ENCODE data around the gene OPA3. TPM values are rescaled to one million over a fixed set of nuclear protein-coding genes. Genes with fewer than 3 reads are reported as not detected.

The OPA3 gene
- total and polyA plus RNA-seq, 5 donors, result 17.5 to 27.6 (median 23.2) TPM

GRCh38 chr19:45499196-45500180 lies 85.1 kb downstream of the OPA3 start:
- H3K27ac ChIP-seq (ENCODE audit: low read length), result no peak overlapping the region
- intact Hi-C loops (cut with DNase I), result no loop called here
- ATAC-seq, result peak in 1 of 2 donors; percentile 8
- peak in 2 of 3 donors; percentile 78 to 82 for DNase-seq
- H3K4me3 ChIP-seq (ENCODE audit: low read length), result no peak overlapping the region
- WGBS, result 10% methylated on average over 37 of the region's 37 CpGs
- H3K4me1 ChIP-seq (ENCODE audit: control insufficient read depth, insufficient read depth, low read length), result peaks cover 6% of the 10 kb centered on the region
- no peaks in the 10 kb centered on the region for H3K9me3 ChIP-seq (ENCODE audit: control insufficient read depth, low read length)
- H3K27me3 ChIP-seq (ENCODE audit: control insufficient read depth, insufficient read depth), result no peaks in the 10 kb centered on the region

DNA sequence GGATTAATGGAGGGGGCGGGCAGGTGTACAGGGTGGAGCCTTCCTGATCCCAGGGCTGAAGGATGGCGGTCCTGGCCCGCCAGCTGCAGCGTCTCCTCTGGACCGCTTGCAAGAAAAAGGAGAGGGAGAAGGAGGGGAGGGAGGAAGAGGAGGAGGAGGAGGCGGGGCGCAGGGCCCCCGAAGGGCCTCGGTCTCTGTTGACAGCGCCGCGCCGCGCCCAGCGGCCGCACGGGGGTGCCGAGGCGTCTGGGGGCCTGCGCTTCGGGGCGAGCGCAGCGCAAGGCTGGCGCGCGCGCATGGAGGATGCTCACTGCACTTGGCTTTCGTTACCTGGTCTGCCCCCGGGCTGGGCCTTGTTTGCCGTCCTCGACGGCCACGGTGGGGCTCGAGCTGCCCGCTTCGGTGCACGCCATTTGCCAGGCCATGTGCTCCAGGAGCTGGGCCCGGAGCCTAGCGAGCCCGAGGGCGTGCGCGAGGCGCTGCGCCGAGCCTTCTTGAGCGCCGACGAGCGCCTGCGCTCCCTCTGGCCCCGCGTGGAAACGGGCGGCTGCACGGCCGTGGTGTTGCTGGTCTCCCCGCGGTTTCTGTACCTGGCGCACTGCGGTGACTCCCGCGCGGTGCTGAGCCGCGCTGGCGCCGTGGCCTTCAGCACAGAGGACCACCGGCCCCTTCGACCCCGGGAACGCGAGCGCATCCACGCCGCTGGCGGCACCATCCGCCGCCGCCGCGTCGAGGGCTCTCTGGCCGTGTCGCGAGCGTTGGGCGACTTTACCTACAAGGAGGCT lies 86.0 kb downstream of the OPA3 start, which contains the start of gene PPM1N:
Gene PPM1N, plus strand, starts transcription at position 33 of the 785 bp plus-strand sequence. Its CDS starts 30 bp downstream, at position 63.
- H3K9me3 ChIP-seq (ENCODE audit: control insufficient read depth, low read length), result no peaks in the 10 kb centered on the region
- H3K4me3 ChIP-seq (ENCODE audit: low read length), result peak within 1 kb of the TSS; percentile 68
- intact Hi-C loops (cut with DNase I), result no loop called here
- peaks cover 6% of the 10 kb centered on the region for H3K4me1 ChIP-seq (ENCODE audit: control insufficient read depth, insufficient read depth, low read length)
- peak in 2 of 3 donors; percentile 71 to 73 for DNase-seq
- H3K27ac ChIP-seq (ENCODE audit: low read length), result no peak within 1 kb of the TSS
- peak in 1 of 2 donors; percentile 7 for ATAC-seq
- WGBS, result 1% methylated on average over 89 of the region's 89 CpGs
- H3K27me3 ChIP-seq (ENCODE audit: control insufficient read depth, insufficient read depth), result no peaks in the 10 kb centered on the region

DNA sequence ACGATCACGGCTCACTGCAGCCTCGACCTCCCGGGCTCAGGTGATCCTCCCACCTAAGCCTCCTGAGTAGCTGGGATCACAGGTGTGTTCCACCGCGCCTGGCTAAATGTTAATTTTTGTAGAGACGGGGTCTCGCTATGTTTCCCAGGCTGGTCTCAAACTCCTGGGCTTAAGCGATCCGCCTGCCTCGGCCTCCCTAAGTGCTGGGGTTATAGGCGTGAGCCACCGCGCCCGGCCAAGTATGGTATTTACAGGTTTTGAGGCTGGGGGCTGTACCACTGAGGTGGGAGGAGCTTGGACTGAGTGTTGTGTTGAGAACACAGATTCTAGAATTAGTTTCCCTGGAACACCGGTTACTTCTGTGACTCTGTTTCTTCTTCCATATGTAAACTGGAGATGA lies 86.8 kb downstream of the OPA3 start:
- Histone ChIP-seq H3K27ac (ENCODE audit: low read length) (no peak overlapping the region), H3K27me3 (ENCODE audit: control insufficient read depth, insufficient read depth) (no peaks in the 10 kb centered on the region), H3K4me1 (ENCODE audit: control insufficient read depth, insufficient read depth, low read length) (peaks cover 6% of the 10 kb centered on the region), H3K4me3 (ENCODE audit: low read length) (no peak overlapping the region), H3K9me3 (ENCODE audit: control insufficient read depth, low read length) (no peaks in the 10 kb centered on the region)
- intact Hi-C loops (cut with DNase I), result no loop called here
- WGBS, result 26% methylated on average over 16 of the region's 16 CpGs
- DNase-seq (peak in 1 of 3 donors; percentile 51), ATAC-seq (no peak)

- Histone ChIP-seq H3K4me3 (ENCODE audit: low read length) (peak overlapping the region; percentile 68), H3K27me3 (ENCODE audit: control insufficient read depth, insufficient read depth) (no peaks in the 10 kb centered on the region), H3K9me3 (ENCODE audit: control insufficient read depth, low read length) (no peaks in the 10 kb centered on the region), H3K4me1 (ENCODE audit: control insufficient read depth, insufficient read depth, low read length) (peaks cover 6% of the 10 kb centered on the region), H3K27ac (ENCODE audit: low read length) (no peak overlapping the region)
- intact Hi-C loops (cut with DNase I), result no loop called here
- ATAC-seq (peak; percentile 13 to 31), DNase-seq (peak; percentile 65 to 83 (median 82))
- WGBS, result 2% methylated on average over 54 of the region's 54 CpGs
These were observed 88.2 kb downstream of the OPA3 start for GRCh38 chr19:45496349-45496953.

GRCh38 chr19:45495178-45495577 lies 89.4 kb downstream of the OPA3 start:
- no peaks in the 10 kb centered on the region for H3K9me3 ChIP-seq (ENCODE audit: control insufficient read depth, low read length)
- no peak overlapping the region for H3K27ac ChIP-seq (ENCODE audit: low read length)
- no peaks in the 10 kb centered on the region for H3K27me3 ChIP-seq (ENCODE audit: control insufficient read depth, insufficient read depth)
- WGBS, result 87% methylated on average over 5 of the region's 5 CpGs
- H3K4me1 ChIP-seq (ENCODE audit: control insufficient read depth, insufficient read depth, low read length), result peaks cover 6% of the 10 kb centered on the region
- intact Hi-C loops (cut with DNase I), result no loop called here
- no peak for ATAC-seq
- no peak overlapping the region for H3K4me3 ChIP-seq (ENCODE audit: low read length)
- DNase-seq, result no peak

DNA sequence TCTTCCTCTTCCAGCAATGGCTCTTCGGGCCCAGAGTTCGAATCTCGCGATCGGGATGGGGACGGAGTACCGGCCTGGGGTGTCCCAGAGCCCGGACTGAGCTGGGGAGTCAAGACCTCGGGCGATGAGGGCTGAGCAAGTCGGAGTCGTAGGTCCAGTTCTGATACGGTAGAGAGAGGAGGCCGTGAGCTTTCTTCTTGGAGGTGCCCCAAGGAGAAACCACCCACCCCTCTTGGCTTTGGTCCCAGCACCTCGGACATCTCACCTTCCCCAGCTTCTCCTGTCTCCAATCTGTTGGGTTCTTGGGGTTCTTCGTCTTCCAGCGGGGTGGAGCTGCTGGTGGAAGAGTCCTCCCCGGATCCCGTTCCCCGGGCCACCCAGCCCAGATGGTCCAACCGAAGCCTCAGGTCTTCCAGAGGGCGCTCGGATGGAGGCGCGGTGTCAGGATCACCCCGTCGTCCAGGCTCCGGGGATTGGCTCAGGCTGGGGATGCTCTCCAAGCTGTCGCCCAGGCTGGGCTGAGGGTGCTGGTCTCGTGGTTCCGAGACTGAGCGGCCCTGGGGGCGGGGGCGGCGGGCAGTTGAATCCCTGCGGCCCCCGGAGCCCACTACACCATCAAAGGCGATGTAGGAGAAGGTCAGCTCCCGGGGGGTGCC lies 90.2 kb downstream of the OPA3 start:
- Histone ChIP-seq H3K27me3 (ENCODE audit: control insufficient read depth, insufficient read depth) (no peaks in the 10 kb centered on the region), H3K4me1 (ENCODE audit: control insufficient read depth, insufficient read depth, low read length) (peaks cover 6% of the 10 kb centered on the region), H3K9me3 (ENCODE audit: control insufficient read depth, low read length) (no peaks in the 10 kb centered on the region), H3K4me3 (ENCODE audit: low read length) (no peak overlapping the region), H3K27ac (ENCODE audit: low read length) (no peak overlapping the region)
- intact Hi-C loops (cut with DNase I), result no loop called here
- ATAC-seq (no peak), DNase-seq (peak in 1 of 3 donors; percentile 57)
- WGBS, result 95% methylated on average over 39 of the region's 39 CpGs

GRCh38 chr19:45492627-45493470 lies 91.8 kb downstream of the OPA3 start:
- Histone ChIP-seq H3K4me3 (ENCODE audit: low read length) (peak overlapping the region; percentile 82), H3K27ac (ENCODE audit: low read length) (peak overlapping the region; percentile 7), H3K27me3 (ENCODE audit: control insufficient read depth, insufficient read depth) (no peaks in the 10 kb centered on the region), H3K9me3 (ENCODE audit: control insufficient read depth, low read length) (no peaks in the 10 kb centered on the region), H3K4me1 (ENCODE audit: control insufficient read depth, insufficient read depth, low read length) (peaks cover 2% of the 10 kb centered on the region)
- DNase-seq (peak; percentile 69 to 88 (median 88)), ATAC-seq (peak; percentile 56 to 65)
- intact Hi-C loops (cut with DNase I), result no loop called here
- WGBS, result 2% methylated on average over 32 of the region's 32 CpGs

DNA sequence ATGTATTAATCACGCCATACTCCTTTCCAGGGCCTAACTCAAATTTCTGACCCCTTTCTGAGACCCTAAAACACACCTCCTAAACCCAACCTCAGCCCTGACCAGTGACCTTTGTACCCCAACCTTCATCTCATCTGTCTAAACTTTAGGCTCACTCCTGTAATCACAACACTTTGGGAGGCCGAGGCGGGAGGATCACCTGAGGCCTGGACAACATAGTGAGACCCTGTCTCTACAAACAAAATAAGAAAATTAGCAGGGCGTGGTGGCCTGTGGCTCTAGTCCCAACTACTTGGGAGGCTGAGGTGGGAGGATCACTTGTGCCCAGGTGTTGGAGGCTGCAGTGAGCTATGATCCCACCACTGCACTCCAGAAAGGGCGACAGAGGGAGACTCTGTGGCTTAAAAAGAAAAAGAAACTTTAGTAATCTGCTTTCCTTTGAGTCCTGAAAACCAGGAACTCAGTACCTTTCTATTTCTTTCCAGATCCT lies 92.4 kb downstream of the OPA3 start:
- Histone ChIP-seq H3K27ac (ENCODE audit: low read length) (no peak overlapping the region), H3K4me3 (ENCODE audit: low read length) (peak overlapping the region; percentile 82), H3K4me1 (ENCODE audit: control insufficient read depth, insufficient read depth, low read length) (peaks cover 1% of the 10 kb centered on the region), H3K9me3 (ENCODE audit: control insufficient read depth, low read length) (no peaks in the 10 kb centered on the region), H3K27me3 (ENCODE audit: control insufficient read depth, insufficient read depth) (no peaks in the 10 kb centered on the region)
- WGBS, result 96% methylated on average over 5 of the region's 5 CpGs
- intact Hi-C loops (cut with DNase I), result no loop called here
- DNase-seq (peak in 1 of 3 donors; percentile 9), ATAC-seq (no peak)

DNA sequence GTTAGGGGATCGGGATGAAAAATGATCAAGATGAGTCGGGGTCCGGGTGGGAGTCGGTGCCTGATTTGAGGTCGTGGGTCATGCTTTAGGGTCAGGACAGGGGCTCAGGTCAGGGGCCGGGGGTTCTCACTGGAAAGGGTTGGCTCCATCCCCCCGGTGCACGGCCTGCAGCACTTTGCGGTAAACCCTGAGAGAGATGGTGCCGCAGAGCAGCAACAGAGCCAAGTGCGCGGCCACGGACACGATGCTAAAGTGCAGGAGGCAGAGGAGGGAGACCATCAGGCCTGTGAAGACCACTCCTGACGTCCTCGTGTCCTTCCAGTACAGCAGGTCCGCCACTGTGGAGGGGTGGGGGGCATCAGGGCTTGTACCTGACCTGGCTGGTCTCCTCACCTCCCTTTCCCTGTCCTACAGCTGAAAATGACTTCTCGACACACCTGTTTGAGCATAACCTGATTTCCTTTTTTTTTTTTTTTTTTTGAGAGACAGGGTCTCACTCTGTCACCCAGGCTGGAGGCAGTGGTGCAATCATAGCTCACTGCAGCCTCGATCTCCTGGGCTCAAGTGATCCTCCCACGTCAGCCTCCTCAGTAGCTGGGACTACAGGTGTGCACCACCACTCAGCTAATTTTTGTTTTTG lies 95.3 kb downstream of the OPA3 start:
- intact Hi-C loops (cut with DNase I), result no loop called here
- H3K4me3 ChIP-seq (ENCODE audit: low read length), result no peak overlapping the region
- DNase-seq, result peak in 1 of 3 donors; percentile 23
- ATAC-seq, result no peak
- H3K27me3 ChIP-seq (ENCODE audit: control insufficient read depth, insufficient read depth), result no peaks in the 10 kb centered on the region
- H3K9me3 ChIP-seq (ENCODE audit: control insufficient read depth, low read length), result no peaks in the 10 kb centered on the region
- no peak overlapping the region for H3K27ac ChIP-seq (ENCODE audit: low read length)
- 91% methylated on average over 20 of the region's 20 CpGs for WGBS
- H3K4me1 ChIP-seq (ENCODE audit: control insufficient read depth, insufficient read depth, low read length), result no peaks in the 10 kb centered on the region

All from right cardiac atrium (tissue), 5 donors.